HG03196 (cell line): Measurements from ENCODE around the gene KLHL9.

Source experiments
- ATAC-seq: cut with Tn5 transposase; IDR thresholded peaks from one replicate; pipeline ENCODE4 v1.9.1; 2021; ENCODE audit not compliant: unreplicated experiment

KLHL9 gene

DNA sequence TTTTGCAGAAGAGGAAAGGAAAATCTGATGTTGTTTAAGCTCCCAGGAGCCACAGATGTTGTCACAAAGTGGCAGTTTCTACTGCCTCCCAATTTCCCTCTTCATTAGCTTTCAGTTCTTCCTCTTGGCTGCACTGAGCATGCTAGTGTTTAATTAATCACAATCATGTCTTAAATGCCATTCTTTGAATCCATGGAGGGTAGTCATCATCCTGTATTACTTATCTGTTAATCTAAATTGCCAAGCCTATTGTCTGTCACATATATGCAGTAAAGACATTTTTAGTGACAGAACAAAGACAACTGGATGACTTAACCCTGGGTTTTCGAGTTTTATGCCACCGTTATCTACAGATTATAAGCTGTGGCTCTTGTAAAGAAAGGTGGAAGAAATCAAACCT, 14.7 kb downstream of the KLHL9 start:
- no peak for ATAC-seq

DNA sequence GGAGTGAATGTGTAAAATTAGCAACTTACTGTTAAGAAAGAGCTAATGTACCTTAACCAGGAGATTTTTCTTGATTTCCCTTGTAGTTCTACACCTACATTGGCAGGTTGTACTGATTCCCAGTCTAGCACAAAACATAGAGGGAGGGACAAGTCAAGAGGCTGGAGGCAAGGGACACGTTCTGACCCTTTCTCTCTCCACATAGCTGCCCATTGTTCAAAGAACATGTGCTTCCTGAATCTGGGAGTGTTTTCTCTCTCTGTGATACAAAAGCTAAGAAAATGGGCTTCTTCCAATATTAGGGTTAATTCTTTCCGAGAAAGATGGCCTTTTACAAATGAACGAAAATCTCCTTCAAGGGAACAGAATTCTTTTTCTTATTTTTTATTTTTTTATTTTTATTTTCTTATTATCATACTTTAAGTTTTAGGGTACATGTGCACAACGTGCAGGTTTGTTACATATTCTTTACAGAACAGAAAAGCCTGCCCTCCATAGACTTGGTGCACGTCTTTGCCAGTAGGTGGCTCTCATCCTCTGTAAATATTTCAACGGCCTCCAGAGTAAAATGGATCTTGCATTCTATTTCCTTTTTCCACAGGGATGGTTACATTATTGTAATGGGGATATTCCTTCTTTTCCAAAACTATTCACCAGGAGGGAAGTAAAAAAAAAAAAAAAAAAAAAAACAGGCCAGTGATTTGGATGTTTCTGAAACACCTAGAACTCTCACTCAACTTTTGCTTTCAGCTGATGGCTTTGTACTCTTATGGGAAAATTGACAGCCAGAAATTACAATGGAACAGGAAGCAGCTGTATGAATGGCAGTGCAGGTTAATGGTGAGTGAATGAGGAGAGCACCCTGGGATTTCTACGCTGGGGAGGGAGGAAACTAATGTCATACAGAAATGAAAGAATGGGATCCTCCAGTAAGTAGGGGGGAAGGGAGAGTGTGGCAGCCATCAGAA, 17.0 kb downstream of the KLHL9 start:
- no peak for ATAC-seq

DNA sequence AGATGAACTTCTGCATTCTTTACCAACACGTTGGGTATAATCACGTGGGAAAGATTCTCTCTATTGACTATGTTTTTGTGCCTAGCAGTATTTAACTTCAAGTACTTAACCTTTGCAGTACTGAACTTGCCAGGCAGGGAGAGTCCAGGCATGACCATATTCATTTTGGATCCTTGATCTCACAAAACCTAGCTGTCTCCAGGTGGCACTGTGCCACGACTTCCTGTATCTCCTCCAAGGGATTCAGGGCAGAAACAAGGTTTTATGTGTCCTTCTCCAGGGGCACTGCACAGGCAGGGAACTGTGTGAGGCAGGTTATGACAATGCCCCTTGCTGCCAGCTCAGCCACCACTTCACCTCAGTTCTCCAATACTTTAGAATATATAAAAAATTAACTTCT, 18.3 kb downstream of the KLHL9 start:
- no peak for ATAC-seq

DNA sequence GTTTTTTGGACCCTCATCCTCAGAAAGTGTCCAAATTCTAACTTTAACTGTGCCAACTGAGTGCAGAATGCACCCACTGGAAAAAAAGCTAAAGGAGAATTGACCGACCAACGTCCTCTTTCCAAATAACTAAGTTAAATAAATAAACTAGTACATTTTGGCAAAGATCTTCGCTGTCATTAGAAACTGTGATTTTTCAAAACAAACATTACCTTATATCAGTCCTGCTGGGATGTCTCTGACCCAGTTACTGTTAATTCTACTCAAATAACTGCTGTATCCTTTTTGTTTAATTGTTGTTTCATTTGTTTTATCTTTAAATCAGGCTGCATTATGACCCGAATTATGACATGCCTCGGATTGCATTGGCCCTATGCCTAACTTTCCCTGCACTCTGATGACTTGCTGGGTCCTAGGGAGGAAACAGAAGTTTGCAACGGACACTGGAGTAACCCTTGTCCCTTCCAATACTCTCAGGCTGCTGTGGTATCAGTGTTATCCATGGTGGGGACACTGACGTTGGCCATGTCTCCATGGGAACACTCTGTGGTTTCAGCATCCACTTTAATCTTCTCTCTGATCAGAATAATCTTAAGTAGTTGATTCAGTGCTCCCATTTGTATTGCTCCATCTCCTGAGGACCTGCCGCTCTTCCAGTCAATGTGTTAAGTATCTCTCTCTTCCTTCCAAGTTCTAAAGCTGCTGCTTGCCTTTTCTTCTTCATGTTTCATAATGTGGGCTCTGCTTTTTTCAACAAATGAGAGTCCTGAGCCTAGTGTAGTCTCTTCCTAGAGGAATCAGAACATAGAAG, 19.0 kb downstream of the KLHL9 start:
- no peak for ATAC-seq

DNA sequence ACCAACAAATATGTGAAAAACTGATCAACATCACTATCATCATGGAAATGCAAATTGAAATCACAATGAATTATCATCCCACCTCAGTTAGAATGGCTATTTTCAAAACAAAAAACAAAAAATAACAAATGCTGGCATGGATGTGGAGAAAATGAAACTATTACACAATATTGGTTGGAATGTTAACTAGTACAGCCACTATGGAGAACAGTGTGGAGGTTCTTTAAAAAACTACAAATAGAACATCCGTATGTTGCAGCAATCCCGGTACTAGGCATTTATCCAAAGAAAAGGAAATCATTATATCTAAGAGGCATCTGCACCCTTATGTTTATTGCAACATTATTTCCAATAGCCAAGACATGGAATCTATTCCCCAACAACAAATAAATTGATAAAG, 21.1 kb downstream of the KLHL9 start:
- ATAC-seq, result no peak

DNA sequence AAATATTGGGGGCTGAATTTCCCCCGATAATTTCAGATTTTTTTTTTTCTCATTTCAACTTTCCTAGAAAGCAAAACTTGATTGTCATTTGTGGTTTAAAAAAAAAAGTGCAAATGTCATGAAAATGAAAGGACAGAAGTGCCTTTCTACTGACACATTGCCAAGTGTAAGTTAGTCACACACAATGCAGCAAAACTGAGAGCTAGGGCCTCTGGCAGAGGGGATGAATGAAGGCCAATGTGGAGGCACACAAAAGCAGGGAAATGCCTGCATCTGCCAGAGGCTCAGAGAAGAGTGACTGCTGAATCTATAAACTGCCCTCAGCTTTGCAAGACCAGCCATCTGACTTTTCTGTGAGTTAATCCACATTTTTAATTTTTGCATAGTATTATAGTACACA, 23.3 kb downstream of the KLHL9 start:
- ATAC-seq, result no peak

DNA sequence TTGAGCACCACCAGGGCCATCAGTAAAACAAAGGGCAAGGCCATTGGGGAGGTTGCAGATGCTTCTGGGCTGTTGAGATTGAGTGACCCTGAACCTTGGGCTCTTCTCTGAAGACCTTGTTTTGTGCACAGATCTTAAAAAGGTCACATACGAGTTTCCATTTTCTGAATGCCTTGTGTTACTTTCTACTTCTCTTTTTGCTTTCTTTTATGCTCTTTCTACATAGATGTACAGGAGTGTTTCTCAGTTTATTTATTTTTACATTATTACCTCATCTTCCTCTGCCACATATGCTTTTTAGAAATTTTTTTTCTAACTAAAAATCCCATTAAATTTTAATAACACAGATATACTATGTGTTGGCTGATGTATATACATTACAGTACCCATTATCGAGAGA, 30.0 kb downstream of the KLHL9 start, which contains the start of gene IFNA5:
IFNA5 (minus strand) TSS at position 101 of the 400 bp plus-strand sequence; CDS start at position 44, 57 bp downstream.
- no peak for ATAC-seq

DNA sequence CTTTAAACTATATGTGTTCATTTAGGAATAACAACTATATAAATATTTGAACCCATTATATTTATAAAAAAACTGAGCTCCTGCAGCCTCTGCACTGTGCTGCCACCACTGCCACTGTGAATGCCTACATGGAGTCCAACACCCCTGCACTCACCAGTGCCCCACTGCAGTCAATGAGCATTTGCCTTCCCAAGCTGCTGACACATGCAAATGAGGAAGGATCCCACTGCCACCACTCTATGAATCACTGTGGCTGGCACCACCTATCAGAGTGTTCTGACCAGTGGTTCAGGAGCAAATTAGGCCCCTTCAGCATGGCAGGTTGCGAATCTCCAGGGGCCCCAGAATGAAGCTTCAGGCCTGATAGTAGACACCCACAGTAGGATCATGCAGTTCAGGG, 39.2 kb downstream of the KLHL9 start:
- no peak for ATAC-seq

DNA sequence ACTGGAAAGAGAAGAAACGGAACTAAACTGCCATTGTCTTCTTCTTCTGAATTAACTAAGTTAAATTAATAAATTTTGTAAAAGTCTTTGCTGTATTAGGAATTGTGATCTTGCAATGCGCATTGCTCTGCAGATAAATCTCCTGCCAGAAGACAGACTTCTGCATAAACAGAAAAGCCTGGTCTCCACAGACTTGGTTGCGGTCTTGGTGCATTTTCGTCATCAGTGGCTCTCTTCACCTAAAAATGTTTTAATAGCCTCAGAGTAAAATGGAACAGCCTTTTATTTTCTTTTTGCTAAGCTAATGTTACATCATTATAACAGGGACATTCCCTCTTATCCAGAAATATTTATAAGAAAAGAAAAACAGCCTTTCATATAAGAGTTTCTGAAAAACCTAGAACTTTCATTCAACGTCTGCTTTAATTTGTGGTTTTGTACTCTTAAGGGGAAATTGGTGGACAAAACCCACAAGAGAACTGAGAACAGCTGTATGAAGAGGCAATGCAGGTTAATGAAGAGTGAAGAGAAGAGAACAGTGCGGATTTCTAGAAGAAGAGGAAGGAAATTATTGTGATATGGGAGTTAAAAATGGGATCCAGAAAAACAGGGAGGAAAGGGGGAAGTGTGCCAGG, 40.2 kb downstream of the KLHL9 start:
- ATAC-seq, result peak; percentile 59

DNA sequence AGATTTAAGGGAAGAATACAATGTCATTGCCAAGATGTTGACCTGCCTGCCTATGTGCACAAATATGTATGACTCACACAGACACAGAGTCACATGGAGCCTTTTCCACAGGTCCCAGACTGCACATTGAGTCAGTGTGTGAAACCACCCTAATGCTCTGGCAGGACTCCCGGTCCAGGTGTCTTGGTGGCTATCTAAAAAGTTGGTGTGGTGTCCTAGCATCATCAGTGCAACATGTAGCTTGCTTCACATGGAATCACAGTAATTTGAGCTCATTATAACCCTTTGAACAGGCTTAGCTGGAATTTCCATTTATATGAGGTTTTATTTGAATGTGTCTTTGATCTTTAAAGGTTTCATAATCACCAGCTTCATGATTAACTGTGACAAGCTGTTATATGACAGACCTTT, 40.8 kb downstream of the KLHL9 start:
- ATAC-seq, result peak; percentile 55

DNA sequence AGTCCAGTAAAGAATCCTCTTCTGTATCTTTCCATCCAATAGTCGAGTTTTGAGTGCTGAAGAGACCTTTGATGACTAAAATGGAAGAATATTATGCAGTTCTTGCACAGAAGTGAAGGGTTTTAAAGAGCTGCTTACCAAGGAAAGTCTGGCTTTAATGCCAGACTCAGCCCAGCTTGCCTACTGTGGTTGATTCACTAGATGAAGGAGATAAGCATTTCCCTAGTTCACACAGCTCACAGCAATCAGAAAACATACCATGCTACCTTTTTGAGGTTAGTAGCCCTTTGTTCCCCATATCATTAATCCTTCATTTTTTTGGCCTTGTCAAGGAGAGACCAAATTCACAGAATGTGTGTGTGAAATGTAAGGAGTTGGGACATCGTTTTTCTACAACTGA, 45.4 kb downstream of the KLHL9 start:
- ATAC-seq, result no peak

DNA sequence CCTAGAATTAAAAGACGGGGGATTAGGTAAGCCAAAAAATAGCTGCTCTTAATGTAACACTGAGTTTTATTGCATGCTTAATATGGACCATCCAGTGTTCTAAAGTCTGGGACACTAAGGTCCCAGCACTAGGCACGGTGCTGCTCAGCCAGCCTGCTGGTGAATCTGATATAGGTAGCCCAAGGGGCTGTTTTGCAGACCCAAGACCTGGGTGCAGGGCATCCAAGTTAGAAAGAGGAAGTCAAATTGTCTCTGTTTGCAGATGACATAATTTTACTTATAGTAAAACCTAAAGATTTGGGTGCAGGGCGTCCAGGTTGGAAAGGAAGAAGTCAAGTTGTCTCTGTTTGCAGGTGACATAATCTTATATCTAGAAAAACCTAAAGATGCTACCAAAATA, 47.9 kb downstream of the KLHL9 start:
- no peak for ATAC-seq

DNA sequence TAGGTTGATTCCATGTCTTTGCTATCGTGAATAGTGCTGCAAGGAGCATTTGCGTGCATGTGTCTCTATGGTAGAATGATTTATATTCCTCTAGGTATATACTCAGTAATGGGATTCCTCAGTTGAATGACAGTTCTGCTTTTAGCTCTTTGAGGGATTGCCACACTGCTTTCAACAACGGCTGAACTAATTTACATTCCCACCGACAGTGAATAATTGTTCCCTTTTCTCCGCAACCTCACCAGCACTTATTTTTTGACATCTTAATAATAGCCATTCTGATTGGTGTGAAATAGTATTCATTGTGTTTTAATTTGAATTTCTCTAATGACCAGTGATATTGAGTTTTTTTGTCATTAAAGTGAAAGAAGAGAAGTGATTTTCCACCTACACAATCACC, 48.5 kb downstream of the KLHL9 start:
- no peak for ATAC-seq

DNA sequence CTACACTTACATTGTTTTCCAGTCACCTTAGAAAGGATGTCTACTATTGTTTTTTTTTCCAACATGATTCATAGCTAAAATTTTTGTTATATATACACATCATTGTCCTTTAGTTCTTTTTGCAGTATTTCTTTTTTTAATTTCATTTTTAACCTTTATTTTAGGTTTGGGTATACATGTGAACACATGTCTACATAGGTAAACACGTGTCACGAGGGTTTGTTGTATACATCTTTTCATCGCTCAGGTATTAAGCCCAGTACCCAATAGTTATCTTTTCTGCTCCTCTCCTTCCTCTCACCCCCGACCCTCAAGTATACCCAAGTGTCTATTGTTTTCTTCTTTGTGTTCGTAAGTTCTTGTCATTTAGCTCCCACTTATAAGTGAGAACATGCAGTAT, 49.1 kb downstream of the KLHL9 start:
- no peak for ATAC-seq

DNA sequence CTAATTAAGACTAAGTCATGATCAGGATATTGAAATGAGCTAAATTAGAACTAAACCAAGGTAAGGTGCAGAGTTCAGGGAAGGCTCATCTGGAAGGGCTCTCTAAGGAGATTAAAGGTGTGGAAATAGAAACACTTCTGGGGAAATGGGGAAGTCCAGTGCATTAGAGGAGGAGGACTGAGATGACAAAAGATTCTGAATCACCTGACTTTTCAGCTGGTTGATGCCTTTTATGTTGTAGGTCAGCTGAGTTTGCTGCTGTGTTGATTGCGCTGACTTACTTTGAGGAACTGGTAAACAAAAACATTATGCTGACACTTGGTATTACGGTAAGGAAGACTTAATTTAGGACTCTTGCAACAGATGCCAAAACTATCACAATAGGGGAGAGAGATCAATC, 53.9 kb downstream of the KLHL9 start:
- no peak for ATAC-seq
